Astrocyte (in vitro differentiated cells and primary cell): Measurements from ENCODE around the gene GREB1.

ENCODE experiments used
- EZH2 ChIP-seq: IDR thresholded peaks from 2 replicates; pipeline ENCODE4 v1.6.1; 2012; ENCODE audit warnings: mild to moderate bottlenecking, low read length, inconsistent platforms; ENCODE audit not compliant: insufficient read depth
- TF ChIP-seq, protein P1 (sequence below): IDR thresholded peaks from 2 replicates; pipeline ENCODE4 v1.5.1; 2011; ENCODE audit warnings: low read depth, mild to moderate bottlenecking, inconsistent platforms, low read length, moderate library complexity; ENCODE audit not compliant: insufficient read depth

DNA sequence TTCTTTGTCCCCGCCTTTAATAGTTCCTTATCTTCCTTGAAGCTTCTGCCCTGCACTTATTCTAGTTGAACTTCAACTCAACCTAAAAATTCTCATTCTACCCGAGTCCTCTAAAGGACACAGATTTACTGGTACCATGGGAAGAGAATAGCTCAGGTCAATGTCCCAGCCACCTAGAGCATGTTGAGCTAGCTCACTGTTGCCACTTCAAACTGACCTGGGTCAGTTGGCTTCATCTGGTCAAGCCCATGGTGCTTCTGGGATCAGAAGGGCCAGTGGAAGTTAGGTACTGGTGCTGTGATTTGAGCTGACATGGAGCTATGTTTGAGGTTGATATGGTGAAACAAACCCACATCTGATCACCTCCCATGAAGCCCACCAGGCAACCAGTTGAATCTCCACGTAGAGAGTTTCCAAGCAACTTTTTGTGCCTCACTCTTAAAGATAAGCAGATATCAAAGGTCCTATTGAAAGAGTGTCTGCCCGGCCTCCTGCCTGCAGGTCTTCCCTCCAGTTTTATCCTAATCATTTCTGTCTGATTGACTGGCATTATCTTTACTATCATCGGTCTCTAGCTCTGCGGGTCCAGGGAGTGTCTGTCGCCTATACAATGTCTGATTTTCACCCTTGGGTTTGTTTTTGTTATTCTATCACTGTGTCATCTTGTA, 17.2 kb downstream of the GREB1 start:
- TF ChIP-seq, protein P1, sequence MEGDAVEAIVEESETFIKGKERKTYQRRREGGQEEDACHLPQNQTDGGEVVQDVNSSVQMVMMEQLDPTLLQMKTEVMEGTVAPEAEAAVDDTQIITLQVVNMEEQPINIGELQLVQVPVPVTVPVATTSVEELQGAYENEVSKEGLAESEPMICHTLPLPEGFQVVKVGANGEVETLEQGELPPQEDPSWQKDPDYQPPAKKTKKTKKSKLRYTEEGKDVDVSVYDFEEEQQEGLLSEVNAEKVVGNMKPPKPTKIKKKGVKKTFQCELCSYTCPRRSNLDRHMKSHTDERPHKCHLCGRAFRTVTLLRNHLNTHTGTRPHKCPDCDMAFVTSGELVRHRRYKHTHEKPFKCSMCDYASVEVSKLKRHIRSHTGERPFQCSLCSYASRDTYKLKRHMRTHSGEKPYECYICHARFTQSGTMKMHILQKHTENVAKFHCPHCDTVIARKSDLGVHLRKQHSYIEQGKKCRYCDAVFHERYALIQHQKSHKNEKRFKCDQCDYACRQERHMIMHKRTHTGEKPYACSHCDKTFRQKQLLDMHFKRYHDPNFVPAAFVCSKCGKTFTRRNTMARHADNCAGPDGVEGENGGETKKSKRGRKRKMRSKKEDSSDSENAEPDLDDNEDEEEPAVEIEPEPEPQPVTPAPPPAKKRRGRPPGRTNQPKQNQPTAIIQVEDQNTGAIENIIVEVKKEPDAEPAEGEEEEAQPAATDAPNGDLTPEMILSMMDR: no peak
- no peak for TF ChIP-seq EZH2
